Pulmonary artery endothelial cell (primary cell): ENCODE measurements around the gene ESR1. TPM values are rescaled to one million over a fixed set of nuclear protein-coding genes. Genes with fewer than 3 reads are reported as not detected.
"Not testable (repeated sequence)": the region's sequence is repeated elsewhere in the genome, so short reads cannot be mapped to it uniquely, and the experiment has no call there.

Experiments used
- DNase-seq: peaks from one replicate; pipeline ENCODE4 v3.0.0-alpha.2; 2011; ENCODE audit warnings: low read depth, low spot score
- total RNA-seq: library from RNA; depleted of rRNA; stranded (reverse); fragments of >200 nt; gene quantifications from 2 replicates; pipeline ENCODE4 v1.2.3, GENCODE V29; 2014

The ESR1 gene
- total RNA-seq, 1 donor from 2014 or later = 0.13 TPM

DNA sequence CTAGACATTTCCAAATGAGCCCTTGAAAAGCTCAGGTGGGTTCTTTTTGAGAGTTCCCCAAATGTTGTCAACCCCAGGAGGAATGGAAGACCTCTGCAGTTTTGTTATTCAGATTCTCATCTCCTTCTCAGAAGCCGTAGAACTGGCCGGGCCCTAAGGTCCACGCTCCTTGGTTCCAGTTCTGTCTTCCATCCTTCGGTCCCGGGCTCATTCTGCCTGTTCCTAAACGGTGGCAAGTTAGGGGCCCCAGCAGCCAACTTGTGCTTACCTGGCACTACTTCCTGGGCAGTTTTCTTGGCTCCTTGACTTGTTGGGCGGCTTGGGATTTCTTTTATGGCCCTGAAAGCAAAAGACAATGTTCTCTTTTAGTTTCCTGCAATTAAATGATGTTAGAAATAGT lies 6.4 kb downstream of the ESR1 start:
- no peak for DNase-seq

GRCh38 chr6:151814614-151815013 lies 7.1 kb downstream of the ESR1 start:
- DNase-seq = no peak

GRCh38 chr6:151822252-151823111 lies 15.0 kb downstream of the ESR1 start:
- DNase-seq = no peak

- DNase-seq = no peak
Observed at GRCh38 chr6:151826517-151827142, 19.1 kb downstream of the ESR1 start.

- DNase-seq = no peak
Observed at GRCh38 chr6:151832710-151833109, 25.2 kb downstream of the ESR1 start.

DNA sequence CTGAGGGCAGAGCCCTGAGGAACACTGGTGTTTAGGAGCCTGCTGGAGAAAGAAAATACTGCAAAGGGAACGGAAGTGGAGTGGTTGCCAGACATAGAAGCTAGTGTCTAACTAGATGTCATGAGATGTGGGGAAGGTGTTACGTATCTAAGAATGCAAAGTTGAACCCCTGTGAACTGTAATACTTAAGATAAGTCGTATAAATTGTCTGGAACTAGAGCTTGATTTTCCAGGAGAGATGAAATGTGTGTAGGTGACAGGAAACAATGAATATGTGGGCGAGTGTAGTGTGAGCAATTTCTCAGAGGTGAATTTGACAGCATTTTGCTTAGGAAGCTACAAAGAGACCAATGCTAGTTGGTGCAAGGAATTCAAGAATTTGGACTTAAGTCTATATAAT lies 27.9 kb downstream of the ESR1 start:
- DNase-seq = no peak

GRCh38 chr6:151837223-151837622 lies 29.7 kb downstream of the ESR1 start:
- DNase-seq = no peak

DNA sequence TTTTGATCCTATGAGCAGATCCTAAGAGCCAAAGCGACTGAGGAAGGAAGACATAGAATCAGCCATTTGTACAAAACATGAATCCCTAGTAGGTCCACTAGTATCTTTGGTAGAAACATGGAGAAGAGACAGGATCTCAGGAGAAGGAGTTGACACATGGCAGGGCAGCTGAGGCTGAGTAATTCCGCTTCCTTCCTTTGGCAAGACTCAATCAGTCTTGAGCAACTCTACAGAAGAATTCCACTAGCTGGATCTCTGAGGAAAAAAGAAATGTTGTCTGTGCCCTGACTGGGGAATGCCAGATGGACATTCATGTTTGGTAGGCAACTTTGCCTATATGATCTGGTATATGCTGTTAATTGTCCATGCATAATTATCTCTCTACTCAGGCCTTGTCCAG lies 35.3 kb downstream of the ESR1 start:
- no peak for DNase-seq

DNA sequence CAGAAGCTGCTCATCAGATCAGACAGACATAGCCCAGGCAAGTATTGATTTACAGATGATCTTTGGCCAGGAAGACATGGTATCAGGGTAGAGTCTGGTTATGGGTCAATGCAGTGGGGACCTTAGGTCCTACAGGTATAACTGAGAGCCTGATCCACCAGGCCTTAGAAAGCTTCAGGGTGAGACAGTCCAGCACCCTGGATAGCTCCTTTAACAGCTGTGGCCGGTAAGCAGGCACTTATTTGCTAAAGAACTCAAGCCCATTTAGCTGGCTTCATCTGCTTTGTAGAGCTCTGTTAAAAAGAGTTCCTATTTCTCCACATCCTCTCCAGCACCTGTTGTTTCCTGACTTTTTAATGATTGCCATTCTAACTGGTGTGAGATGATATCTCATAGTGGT lies 39.6 kb downstream of the ESR1 start:
- peak; percentile 17 for DNase-seq

- no peak for DNase-seq
Observed at GRCh38 chr6:151850479-151851003, 43.1 kb downstream of the ESR1 start.

GRCh38 chr6:151858294-151858693 lies 50.8 kb downstream of the ESR1 start:
- no peak for DNase-seq

DNA sequence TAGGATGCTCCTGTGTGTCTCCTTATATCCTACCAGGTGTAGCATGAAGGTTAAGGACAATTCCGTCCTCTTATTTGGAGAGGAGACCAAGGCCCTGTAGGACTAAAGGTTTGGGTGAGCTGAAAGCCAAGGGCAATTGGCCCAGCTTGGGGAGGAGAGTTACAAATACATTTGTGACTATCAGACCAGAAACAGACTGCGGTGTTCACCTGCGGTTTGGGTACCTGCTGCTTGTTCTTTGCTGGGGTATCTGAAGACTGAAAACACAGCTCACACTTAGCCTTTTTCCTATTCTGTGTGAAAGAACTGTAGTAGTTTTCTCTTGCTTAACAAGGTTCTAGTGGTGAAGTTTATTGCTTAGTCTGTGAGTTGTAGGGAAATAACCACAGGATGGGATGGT lies 55.0 kb downstream of the ESR1 start:
- no peak for DNase-seq

GRCh38 chr6:151867361-151867869 lies 59.9 kb downstream of the ESR1 start:
- not testable (repeated sequence) for DNase-seq

GRCh38 chr6:151869345-151869744 lies 61.9 kb downstream of the ESR1 start:
- no peak for DNase-seq

- DNase-seq = no peak
Observed at GRCh38 chr6:151869787-151870186, 62.3 kb downstream of the ESR1 start.

DNA sequence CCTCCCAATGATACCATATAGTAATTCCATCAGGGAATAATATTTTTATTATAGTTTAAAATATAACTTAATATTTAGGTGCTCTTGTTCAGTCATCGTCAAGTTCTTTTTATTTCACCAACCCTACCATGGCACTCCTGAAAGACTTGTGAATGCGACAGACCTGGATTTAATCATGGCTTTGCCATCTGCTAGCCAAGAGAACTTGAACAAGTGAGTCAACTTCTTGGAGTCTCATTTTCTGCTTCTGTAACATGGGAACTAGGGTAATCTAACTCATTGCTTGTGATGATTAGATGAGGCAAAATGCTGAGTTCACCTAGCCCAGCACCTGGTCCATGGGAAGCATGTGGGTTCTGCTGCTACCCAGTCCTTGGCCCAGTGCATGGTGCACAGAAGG lies 62.9 kb downstream of the ESR1 start:
- DNase-seq = no peak

DNA sequence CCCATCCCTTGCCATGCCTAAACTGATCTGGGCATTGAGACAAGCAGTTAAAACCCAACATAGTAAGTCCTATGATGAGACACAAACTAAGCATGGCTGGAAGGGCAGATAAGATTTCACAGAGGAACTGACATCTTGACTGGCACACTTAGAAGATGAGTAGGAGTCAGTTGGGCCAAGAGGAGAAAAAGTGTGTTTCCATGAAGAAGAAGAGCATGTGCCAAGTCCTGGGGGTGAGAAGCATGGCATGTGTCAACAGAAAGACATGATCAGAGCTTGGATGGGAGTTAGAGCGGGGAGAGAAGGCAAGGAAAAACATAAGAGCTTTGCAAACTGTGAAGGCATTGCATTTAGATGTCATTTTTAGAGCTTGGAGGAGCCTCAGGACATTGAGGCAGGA lies 68.0 kb downstream of the ESR1 start:
- no peak for DNase-seq

DNA sequence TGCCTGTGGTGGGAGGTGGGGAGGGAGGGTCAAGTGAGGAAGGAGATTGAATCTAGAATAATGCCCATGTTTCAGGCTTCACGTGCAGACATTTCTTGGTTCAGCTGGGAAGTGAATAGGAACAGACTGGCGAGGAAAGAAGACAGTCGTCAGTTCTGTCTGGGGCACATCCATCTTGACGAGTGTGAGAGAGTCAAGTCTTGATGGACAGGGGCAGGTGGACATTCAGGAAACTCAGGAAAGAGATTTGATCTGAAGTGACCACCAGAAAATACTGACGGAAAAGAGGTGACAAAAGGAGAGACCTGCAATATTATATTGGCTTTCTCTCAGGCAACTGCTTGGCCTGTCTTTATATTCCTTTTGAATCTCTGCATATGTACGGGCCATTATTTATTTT lies 68.6 kb downstream of the ESR1 start:
- DNase-seq = no peak

GRCh38 chr6:151877458-151877857 lies 70.0 kb downstream of the ESR1 start:
- DNase-seq = no peak

DNA sequence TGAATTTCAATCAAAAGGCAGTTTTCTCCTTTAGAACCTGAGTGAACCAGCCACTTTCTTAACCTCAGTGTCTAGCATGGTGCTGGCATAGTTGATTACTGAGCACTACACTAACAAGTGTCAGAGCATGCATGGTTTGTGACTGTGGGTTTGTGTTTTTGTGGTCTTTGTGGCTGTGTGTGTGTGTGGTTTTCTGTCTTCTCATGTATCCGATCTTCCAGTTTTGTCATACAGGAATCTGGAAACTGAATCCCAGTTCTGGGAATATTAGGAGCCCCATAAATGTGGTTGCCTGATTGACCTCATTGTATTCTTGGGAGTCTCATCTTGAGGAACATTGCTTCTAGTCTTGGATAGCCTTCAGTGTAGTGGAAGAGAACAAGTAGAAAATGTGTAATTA lies 73.7 kb downstream of the ESR1 start:
- DNase-seq = no peak

- DNase-seq = no peak
Observed at GRCh38 chr6:151882206-151882605, 74.7 kb downstream of the ESR1 start.

DNA sequence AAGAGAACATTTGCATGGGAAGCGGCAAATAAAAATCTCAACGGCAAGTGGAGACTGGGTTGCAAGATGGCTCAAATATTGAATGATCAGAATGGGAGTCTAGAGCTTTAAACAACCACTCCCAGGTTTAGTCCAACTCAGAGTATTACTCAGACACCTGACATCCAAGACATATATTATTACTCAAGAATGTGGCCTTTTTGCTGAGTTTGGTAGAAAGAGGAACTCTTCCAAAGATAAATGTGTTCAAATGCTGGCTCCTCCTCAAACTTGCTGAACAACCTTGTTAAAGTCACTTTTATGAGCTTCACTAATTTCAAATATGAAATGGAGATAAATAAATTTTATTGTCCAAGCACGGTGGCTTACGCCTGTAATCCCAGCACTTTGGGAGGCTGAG lies 77.8 kb downstream of the ESR1 start:
- no peak for DNase-seq

DNA sequence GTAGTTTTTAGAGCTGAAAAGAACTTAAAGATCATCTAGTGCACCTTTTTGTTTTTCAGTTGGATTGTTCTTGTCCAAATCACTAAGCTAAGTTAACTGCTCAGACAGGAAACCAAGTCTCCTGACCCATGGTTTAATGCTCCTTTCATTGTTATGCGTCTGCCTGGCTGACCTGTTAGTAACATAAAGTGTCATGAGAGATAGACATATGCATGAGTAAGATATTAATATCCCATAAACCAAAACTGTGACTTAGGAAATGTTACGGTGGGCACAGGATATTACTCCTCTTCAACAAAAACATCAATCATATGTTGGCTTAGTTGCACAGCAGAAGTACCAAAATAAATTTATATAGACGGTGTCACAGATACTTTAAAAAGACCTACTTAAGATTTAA lies 84.0 kb downstream of the ESR1 start:
- DNase-seq = peak; percentile 51
